Stimulated activated naive CD8-positive, alpha-beta T cell treated with anti-CD3 and anti-CD28 coated beads, Interleukin-15, Interleukin-2, amounts not matched to agents 100 ng/mL and 50 ng/mL, for 24 hours (primary cell): ENCODE data around the gene DIPK2B.

ENCODE experiments used
- H3K27ac Mint-ChIP-seq: one replicate; pipeline ENCODE4 v1.8.0; 2021; ENCODE audit warnings: mild to moderate bottlenecking, mixed read lengths
- H3K27me3 Mint-ChIP-seq: one replicate; pipeline ENCODE4 v1.8.0; 2021; ENCODE audit warnings: mixed read lengths
- H3K36me3 Mint-ChIP-seq: one replicate; pipeline ENCODE4 v1.8.0; 2021; ENCODE audit warnings: low read depth, mixed read lengths
- H3K4me1 Mint-ChIP-seq: one replicate; pipeline ENCODE4 v1.8.0; 2021; ENCODE audit warnings: low read depth, mixed read lengths
- H3K4me3 Mint-ChIP-seq: one replicate; pipeline ENCODE4 v1.8.0; 2021; ENCODE audit warnings: mild to moderate bottlenecking, mixed read lengths
- H3K9me3 Mint-ChIP-seq: one replicate; pipeline ENCODE4 v1.8.0; 2021; ENCODE audit warnings: mixed read lengths

Gene DIPK2B

GRCh38 chrX:45187731-45188130, 12.9 kb downstream of the DIPK2B start:
- Mint-ChIP-seq H3K9me3 (no peaks in the 10 kb centered on the region), H3K36me3 (no peaks in the 10 kb centered on the region), H3K27ac (no peak overlapping the region), H3K4me1 (peaks cover 19% of the 10 kb centered on the region), H3K4me3 (peak overlapping the region; percentile 83), H3K27me3 (no peaks in the 10 kb centered on the region)

GRCh38 chrX:45186643-45187026, 14.0 kb downstream of the DIPK2B start:
- Mint-ChIP-seq H3K9me3 (no peaks in the 10 kb centered on the region), H3K36me3 (no peaks in the 10 kb centered on the region), H3K27me3 (no peaks in the 10 kb centered on the region), H3K4me1 (peaks cover 16% of the 10 kb centered on the region), H3K4me3 (peak overlapping the region; percentile 83), H3K27ac (no peak overlapping the region)

DNA sequence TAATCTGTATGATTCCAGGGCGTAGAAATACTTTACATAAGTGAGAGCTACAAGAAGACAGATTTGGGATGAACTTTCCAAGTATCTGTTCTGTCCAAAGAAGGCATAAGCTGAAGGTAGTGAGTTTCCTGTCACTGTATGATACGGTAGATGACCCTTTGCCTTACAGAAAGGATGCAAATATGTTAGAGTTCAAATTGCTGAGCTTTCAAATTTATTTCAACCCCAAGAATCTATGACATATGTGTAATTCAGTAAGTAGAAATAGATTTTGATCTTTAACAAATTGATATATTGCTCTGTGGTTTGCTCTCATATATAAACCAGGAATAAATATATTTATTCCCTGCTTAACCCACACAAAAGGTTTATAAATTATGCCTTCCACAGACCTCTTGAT, 16.5 kb downstream of the DIPK2B start:
- Mint-ChIP-seq H3K4me3 (no peak overlapping the region), H3K27ac (no peak overlapping the region), H3K9me3 (no peaks in the 10 kb centered on the region), H3K36me3 (no peaks in the 10 kb centered on the region), H3K27me3 (no peaks in the 10 kb centered on the region), H3K4me1 (peaks cover 8% of the 10 kb centered on the region)

DNA sequence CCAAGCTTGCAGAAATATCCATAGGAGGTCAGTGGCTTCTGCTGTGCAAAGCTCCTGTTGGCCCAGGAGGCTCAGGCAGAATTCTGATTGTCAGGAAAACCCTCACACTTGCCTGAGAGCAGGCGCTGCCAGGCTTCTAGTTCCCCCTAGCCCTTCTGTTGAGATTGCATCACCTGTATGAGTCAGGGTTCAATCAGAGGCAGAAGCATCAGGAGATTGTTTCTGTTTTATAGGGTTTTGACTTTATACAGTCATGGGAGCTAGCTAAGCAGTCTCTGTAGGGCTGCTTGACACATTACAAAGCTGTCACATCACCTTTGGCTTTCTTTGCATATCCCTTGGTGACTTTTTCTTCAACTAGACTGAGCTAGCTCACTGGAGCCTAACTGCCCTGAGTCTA, 27.8 kb downstream of the DIPK2B start:
- H3K27ac Mint-ChIP-seq = no peak overlapping the region

DNA sequence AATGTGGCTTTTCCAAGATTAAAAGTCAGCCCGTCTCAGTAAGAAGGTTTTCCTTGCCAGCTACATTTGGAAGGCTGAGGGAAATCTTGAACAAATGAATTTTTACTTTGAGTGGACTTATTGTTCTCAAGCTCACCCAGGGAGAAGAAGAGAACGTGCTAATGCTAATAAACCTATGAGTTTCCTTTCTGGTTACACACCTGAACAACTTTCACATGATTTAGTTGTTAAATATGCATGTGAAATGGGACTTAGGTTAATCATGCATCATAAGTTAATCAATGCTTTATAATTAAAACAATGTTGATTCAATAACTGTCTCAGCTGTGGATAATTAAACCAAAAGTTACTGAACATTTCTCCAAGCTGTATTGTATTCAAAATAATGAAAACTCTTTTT, 33.9 kb downstream of the DIPK2B start:
- Mint-ChIP-seq H3K4me3 (no peak overlapping the region), H3K27me3 (no peaks in the 10 kb centered on the region), H3K4me1 (no peaks in the 10 kb centered on the region), H3K9me3 (no peaks in the 10 kb centered on the region), H3K27ac (no peak overlapping the region), H3K36me3 (no peaks in the 10 kb centered on the region)

More for the DNA sequence above, 27.8 kb downstream of the DIPK2B start:
- Mint-ChIP-seq H3K4me3 (no peak overlapping the region), H3K36me3 (no peaks in the 10 kb centered on the region), H3K9me3 (no peaks in the 10 kb centered on the region), H3K4me1 (no peaks in the 10 kb centered on the region), H3K27me3 (no peaks in the 10 kb centered on the region)

DNA sequence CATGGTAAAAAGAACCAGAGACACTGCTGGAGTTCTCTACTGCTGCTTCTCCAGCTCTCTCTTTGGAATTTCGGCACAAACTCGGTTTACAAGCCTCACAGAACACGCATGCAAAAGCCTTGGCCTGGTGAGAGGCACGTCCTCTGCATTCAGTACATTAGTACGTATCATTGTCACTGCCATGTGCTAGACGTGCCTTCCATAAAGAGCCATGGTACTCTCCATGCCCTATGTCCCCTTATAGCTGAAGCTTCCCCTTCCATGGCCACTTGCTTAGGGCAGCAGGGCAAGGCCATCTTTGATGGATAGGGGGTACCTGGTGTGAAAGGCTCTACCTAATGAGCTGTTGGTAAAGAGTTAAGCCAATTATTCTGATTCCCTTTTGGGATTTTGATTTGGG, 35.0 kb downstream of the DIPK2B start:
- Mint-ChIP-seq H3K27me3 (no peaks in the 10 kb centered on the region), H3K36me3 (no peaks in the 10 kb centered on the region), H3K27ac (no peak overlapping the region), H3K4me3 (no peak overlapping the region), H3K4me1 (no peaks in the 10 kb centered on the region), H3K9me3 (peaks cover 4% of the 10 kb centered on the region)

DNA sequence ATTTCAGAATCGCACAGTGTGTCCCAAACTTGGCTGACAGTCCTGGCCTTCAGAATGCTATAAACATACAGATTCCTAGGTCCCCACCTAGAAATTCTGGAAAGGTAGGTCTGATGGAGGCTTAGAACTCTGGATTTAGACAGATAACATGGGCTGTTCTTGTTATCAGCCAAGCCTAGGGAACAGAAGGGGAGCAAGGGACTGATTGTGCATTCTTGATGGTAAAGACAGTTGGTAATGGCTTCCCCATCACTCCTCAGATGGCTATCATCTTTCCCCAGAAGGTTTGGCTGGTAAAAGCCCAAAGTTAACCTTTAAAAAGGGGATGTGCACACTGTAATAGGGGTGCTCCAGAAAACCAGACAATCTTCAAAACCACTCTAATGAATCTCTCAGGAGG, 35.7 kb downstream of the DIPK2B start:
- H3K4me1 Mint-ChIP-seq = no peaks in the 10 kb centered on the region
- H3K36me3 Mint-ChIP-seq = no peaks in the 10 kb centered on the region
- H3K27me3 Mint-ChIP-seq = no peaks in the 10 kb centered on the region
- no peak overlapping the region for H3K4me3 Mint-ChIP-seq
- peaks cover 4% of the 10 kb centered on the region for H3K9me3 Mint-ChIP-seq
- H3K27ac Mint-ChIP-seq = no peak overlapping the region

DNA sequence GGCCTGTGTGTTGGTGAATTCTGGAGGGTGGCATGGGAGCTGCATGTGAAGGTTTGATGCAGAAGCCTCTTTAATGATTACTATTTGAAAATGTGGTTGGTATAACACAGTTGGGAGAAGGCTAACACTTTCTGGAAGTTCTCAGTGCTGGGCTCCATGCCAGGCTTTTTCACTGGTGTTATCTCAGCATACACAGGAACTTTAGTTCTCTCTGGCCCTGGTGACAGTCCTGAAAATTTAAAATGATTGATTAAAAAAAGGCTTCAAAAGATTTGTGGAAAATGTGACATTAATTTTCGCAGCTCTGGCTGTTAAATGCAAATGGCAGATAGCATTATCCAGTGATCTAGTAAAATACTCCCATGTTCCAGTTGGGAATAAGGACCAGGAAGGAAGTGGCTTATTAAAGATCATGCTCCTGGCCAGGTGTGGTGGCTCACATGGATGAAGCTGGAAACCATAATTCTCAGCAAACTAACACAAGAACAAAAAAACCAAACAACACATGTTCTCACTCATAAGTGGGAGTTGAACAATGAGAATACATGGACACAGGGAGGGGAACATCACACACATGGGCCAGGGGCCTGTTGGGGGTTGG, 36.6 kb downstream of the DIPK2B start:
- Mint-ChIP-seq H3K27me3 (no peaks in the 10 kb centered on the region), H3K36me3 (no peaks in the 10 kb centered on the region), H3K4me1 (no peaks in the 10 kb centered on the region), H3K27ac (no peak overlapping the region), H3K9me3 (peaks cover 4% of the 10 kb centered on the region), H3K4me3 (no peak overlapping the region)

- Mint-ChIP-seq H3K4me3 (no peak overlapping the region), H3K9me3 (peaks cover 4% of the 10 kb centered on the region), H3K4me1 (no peaks in the 10 kb centered on the region), H3K36me3 (no peaks in the 10 kb centered on the region), H3K27me3 (no peaks in the 10 kb centered on the region), H3K27ac (no peak overlapping the region)
Observed at GRCh38 chrX:45157647-45158046, 43.0 kb downstream of the DIPK2B start.

- Mint-ChIP-seq H3K27ac (no peak overlapping the region), H3K36me3 (no peaks in the 10 kb centered on the region), H3K4me3 (no peak overlapping the region), H3K4me1 (no peaks in the 10 kb centered on the region), H3K27me3 (no peaks in the 10 kb centered on the region), H3K9me3 (no peaks in the 10 kb centered on the region)
Observed at GRCh38 chrX:45154462-45154861, 46.2 kb downstream of the DIPK2B start.

DNA sequence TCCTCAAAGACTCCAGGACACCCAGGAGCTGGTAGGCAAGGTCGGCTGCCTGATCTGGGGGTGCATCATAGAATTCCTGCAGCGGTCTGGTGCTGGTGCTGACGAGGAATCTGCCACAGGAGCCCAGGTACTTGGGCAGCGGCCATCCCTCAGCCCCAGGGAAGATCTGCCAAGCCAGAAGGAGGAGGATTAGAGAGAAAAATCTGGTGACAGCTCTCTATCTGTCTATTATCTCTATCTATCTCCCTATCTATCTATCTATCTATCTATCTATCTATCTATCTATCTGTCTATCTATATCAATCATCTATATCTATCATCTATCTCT, 46.7 kb downstream of the DIPK2B start:
- H3K4me3 Mint-ChIP-seq = no peak overlapping the region
- H3K4me1 Mint-ChIP-seq = no peaks in the 10 kb centered on the region
- no peaks in the 10 kb centered on the region for H3K9me3 Mint-ChIP-seq
- no peak overlapping the region for H3K27ac Mint-ChIP-seq
- H3K27me3 Mint-ChIP-seq = no peaks in the 10 kb centered on the region
- H3K36me3 Mint-ChIP-seq = no peaks in the 10 kb centered on the region
